ENCODE measurements around the gene NAT14. TPM values are rescaled to one million over a fixed set of nuclear protein-coding genes. Genes with fewer than 3 reads are reported as not detected.
"Not testable (repeated sequence)": the region's sequence is repeated elsewhere in the genome, so short reads cannot be mapped to it uniquely, and the experiment has no call there.

The NAT14 gene
- total RNA-seq, 1 experiment from 2014 or later: 26.1 TPM

- DNase-seq (ENCODE audit: low read depth): no peak
These were observed 17.4 kb downstream of the NAT14 start for GRCh38 chr19:55502197-55502952.

DNA sequence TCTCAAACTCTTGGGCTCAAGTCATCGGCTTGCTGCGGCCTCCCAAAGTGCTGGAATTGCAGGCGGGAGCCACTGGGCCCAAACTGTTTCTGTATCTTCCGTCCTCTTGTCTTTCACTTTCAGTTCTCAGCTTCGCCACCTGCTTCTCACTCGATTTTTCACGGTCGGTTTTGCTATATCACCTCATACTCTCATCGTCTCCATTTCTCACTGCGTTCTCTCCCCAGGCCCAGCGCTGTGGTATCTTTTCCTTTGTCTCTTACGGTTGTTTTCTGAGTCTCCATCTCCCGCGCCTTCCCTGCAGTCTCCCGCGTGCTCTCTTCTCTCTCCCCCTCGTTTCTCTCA, 18.1 kb downstream of the NAT14 start:
- no peak for DNase-seq (ENCODE audit: low read depth)

DNA sequence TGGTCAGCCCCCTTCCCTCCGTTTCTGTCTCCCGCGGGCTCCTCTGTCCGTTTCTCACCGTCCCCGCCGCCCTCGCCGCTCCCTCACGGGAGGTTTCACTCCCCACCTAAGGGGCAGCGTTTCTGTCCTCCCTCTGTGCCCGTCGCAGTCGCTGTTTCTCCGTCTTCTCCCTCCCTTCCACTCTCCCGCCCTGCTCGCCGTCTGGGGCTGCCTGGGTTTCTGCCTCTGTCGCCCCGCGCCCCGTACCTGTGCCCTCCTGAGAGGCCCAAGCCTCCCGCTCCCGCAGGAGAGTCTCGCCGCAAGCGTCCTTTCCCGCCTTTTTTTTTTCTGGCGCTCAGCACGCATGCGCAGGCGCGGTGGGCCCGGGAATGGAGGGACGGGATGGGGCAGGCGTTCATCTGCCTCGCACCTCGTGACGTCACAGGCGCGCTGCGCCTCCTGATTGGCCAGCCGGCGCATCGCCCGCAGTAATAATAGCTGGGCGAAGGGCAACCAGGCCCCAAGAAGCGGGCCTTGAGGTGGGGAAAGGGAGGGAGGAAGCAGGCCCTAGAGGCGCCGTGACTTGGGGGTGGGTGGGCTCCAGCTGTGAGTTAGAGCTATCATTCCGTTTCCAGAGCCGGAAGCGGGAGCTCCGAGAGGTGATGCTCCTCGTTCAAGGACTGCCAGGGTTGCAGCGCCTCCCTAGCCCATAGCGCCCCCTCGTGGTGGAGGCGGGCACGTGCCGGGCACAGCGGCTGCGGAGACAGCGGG, 18.7 kb downstream of the NAT14 start:
- peak; percentile 88 for DNase-seq (ENCODE audit: low read depth)

DNA sequence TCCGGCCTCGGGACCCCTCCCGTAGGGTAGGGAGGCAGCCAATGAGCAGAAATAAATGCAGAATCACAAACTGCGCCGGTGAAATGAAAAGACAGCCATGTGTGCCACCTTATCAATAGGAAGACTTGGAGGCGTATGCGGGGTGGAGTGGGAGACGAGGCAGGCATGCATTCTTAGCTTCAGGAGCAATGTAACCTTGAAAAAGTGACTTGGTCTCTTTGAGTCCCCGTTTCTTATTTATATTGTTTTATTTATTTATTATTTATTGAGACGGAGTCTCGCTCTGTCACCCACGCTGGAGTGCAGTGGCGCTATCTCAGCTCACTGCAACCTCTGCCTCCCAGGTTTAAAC, 19.2 kb downstream of the NAT14 start:
- DNase-seq (ENCODE audit: low read depth): no peak

DNA sequence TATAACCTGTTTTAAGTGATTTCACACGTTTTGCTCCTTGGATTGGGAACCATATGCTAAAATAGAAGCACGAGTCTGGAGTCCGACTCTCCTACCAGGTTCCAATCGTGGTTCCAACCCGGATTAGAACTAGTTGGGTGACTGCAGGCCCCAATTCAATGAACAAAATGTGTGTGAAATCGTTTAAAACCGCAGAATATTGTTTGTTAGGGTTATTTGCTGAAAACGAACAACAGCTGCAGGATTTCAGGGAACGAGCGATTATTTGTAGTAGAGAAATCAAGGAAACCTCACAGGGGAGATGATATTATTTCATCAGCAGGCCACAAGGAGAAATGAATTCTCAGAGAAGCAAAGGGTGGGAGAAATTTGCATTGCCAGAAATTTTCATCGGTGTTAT, 20.0 kb downstream of the NAT14 start:
- DNase-seq (ENCODE audit: low read depth): no peak

GRCh38 chr19:55508120-55508519, 23.1 kb downstream of the NAT14 start:
- DNase-seq (ENCODE audit: low read depth): no peak

DNA sequence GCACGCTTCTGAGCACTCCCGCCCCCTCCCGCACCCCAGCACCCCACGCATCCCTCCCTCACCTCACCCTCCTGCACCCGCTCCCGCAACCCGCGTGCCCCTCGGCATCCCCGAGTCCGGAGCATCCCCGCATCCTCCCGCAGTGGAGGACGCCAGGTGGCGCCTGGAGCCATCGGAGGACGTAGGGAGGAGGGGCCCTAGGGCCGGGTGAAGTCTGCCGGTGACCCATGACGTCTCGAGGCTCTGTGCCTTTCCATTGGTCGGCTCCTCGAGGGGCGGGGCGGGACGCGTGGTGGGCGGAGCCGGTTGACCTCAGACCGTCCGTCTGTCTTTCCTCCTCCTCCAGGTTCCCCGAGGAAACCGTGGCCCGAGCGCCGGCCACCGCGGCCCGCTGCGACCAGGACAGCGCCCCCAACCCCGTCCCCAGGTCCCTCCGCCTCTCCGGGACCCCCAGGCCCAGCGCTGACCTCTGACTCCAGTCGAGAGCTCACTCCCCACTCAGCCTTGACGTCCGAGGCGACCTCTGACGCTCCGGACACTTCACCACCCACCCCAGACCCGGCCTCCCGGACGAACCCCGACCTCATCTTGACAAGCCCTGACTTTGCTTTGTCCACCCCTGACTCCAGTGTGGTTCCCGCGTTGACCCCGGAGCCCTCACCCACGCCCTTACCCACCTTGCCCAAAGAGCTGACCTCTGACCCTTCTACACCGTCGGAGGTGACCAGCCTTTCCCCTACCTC, 32.1 kb downstream of the NAT14 start:
- peak; percentile 84 for DNase-seq (ENCODE audit: low read depth)

GRCh38 chr19:55519451-55520311, 34.7 kb downstream of the NAT14 start:
- peak; percentile 89 for DNase-seq (ENCODE audit: low read depth)

GRCh38 chr19:55520691-55521292, 35.8 kb downstream of the NAT14 start:
- DNase-seq (ENCODE audit: low read depth): no peak

DNA sequence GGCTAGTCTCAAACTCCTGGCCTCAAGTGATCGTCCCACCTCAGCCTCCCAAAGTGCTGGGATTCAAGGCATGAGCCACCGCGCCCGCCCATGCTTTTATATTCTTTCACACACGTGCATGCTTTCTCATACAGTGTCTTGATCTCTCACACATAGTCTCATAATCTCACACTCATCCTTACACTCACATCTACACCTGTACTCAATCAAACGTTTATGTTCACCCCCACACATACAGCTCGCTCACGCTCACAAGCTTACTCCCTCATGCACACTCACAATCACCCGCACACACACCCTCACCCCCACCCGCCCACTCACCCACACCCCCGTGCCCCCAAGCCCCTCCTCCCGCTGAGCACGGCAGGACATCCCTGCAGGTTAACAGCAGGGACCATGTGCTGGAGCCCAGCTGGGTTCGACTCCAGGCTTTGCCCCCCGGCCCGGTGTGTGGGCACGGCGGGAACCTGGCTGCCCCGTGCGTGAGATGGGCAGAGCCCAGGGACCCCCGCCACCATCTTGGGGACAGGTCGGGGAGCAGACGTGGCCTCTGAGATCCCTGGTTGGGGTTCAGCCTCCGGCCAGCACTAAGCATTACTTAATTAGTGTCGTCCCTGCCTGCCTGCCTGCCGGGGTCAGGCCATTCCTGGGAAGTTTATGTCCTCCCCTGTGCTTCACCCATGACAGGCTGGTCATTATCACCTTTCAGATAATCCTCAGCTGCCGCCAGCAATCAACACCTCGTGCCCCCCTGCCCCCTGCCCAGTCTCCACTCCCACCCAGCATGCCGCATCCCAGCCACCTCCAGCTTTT, 40.5 kb downstream of the NAT14 start:
- no peak for DNase-seq (ENCODE audit: low read depth)

GRCh38 chr19:55526216-55527196, 41.5 kb downstream of the NAT14 start:
- peak; percentile 57 for DNase-seq (ENCODE audit: low read depth)

GRCh38 chr19:55527197-55528029, 42.4 kb downstream of the NAT14 start:
- no peak for DNase-seq (ENCODE audit: low read depth)

- DNase-seq (ENCODE audit: low read depth): no peak
These were observed 43.2 kb downstream of the NAT14 start for GRCh38 chr19:55528030-55528803.

DNA sequence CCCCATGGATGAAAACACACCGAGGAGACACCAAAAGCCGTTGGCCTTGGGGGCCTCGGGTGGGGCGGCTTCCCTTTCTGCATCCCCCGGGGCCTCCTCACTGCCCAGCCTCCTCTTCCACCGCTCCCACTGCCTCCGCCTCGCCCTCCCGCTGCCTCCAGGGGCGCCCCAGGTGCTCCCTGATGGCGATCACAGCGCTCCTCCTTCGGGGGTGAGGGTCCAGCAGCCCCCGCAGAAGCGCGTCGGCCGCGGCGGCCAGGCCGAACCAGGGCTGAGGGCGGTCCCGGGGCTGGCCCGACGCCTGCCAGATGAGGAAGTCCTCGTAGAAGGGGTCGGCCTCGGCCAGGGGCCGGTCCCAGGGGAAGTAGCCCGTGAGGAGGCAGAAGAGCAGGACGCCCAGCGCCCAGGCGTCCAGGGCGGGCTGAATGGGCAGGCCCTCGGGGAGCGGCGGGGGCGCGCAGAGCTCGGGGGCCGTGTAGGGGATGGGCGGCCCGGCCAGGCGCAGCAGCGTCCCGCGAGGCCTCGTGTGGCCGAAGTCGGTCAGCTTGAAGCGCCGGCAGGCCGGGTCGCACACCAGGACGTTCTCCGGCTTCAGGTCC, 44.7 kb downstream of the NAT14 start:
- no peak for DNase-seq (ENCODE audit: low read depth)

DNA sequence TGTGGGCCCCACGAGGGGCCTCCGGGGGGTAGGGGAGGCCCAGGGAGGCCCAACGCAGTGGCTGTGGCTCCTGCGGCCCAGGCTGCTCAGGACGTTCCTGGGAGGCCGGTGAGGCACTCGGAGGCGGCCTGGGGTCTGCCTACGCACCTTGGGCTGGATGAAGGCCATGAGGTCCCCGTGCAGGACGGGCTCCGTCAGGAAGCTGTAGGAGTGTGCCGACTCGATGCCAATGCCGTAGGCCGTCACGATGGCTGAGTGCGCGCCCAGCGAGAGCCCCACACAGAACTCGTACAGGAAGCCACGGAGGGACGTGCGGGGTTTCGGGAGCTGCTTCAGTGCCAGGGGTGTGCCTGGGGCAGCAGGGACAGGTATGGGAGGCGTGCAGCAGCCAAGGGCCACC, 46.0 kb downstream of the NAT14 start:
- no peak for DNase-seq (ENCODE audit: low read depth)

DNA sequence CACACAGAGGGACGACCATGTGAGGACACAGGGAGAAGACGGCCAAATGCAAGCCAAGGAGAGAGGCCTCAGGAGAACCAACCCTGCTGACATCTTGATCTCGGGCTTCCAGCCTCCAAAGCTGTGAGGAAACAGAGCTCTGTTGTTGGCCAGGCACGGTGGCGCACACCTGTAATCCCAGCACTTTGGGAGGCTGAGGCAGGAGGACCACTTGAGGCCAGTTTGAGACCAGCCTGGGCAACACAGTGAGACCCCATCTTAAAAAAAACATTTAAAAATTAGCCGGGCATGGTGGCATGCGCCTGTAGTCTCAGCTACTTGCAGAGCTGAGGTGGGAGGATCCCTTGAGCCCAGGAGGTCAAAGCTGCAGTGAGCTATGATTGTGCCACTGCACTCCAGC, 49.3 kb downstream of the NAT14 start:
- DNase-seq (ENCODE audit: low read depth): not testable (repeated sequence)

Data from M059J (cell line).